GM12878 (cell line): Measurements from ENCODE around the gene KLHL30. TPM values are rescaled to one million over a fixed set of nuclear protein-coding genes. Genes with fewer than 3 reads are reported as not detected.

Experiments
- ATAC-seq: fragments of 200-7000 bp; cut with Tn5 transposase; 3 replicates; pipeline ENCODE4 v1.9.1; 2020; ENCODE audit warnings: mild to moderate bottlenecking, moderate library complexity
- BruUV-seq: library from RNA; stranded (reverse); fragments of 400-500 nt; replicated peaks from 2 replicates; lab custom pipeline; 2021; lab: Mats Ljungman, UMichigan
- CTCF ChIA-PET: fragments of 300-600 bp; sonication (Branson Sonifier 250); formaldehyde crosslinking; extraction: SDS; loops from one replicate; lab custom pipeline; 2021; ENCODE audit warnings: inconsistent platforms; lab: Yijun Ruan, JAX
- POLR2A ChIA-PET: fragments of 350-600 bp; formaldehyde crosslinking; extraction: SDS; loops from one replicate; lab custom pipeline; 2021; ENCODE audit warnings: inconsistent platforms; lab: Charles Lee
- RAD21 ChIA-PET: fragments of 300-600 bp; sonication (Branson Sonifier 250); formaldehyde crosslinking; loops from one replicate; lab custom pipeline; 2023; ENCODE audit warnings: antibody characterized with exemption; ENCODE audit not compliant: unreplicated experiment; lab: Charles Lee
- SMC1A ChIA-PET: fragments of 300-600 bp; sonication (Branson Sonifier 250); formaldehyde crosslinking; loops from one replicate; lab custom pipeline; 2023; ENCODE audit not compliant: unreplicated experiment, uncharacterized antibody; lab: Charles Lee
- DNase-seq: peaks from one replicate; pipeline ENCODE4 v3.0.0-alpha.2; 2011; ENCODE audit warnings: low read depth, low spot score
- FAIRE-seq: peaks from 3 replicates; lab custom pipeline; 2011; peaks lifted over from hg19 to GRCh38; lab: Jason Lieb, UNC
- H2AFZ ChIP-seq: 2 replicates; pipeline ENCODE4 v1.6.0; 2011; ENCODE audit warnings: low read depth, low read length, control low read depth; ENCODE audit not compliant: control insufficient read depth
- H3K27ac ChIP-seq: 2 replicates; pipeline ENCODE4 v1.5.1; 2011; ENCODE audit warnings: control low read depth; ENCODE audit not compliant: control insufficient read depth, insufficient read depth
- H3K27me3 ChIP-seq, 2 experiments: replicated peaks in 1 of 2; 2 replicates each; pipeline versions ENCODE4 v1.6.0 to v1.6.1; 2011; ENCODE audit warnings: low read length in 1 of 2; ENCODE audit not compliant: control insufficient read depth in 2 of 2, insufficient read depth in 2 of 2
- H3K36me3 ChIP-seq, 2 experiments: 2 replicates each; pipeline ENCODE4 v1.5.1; 2011; ENCODE audit warnings: low read length in 1 of 2; ENCODE audit not compliant: control insufficient read depth in 2 of 2, insufficient read depth in 2 of 2
- H3K4me1 ChIP-seq: 2 replicates; pipeline ENCODE4 v1.6.1; 2011; ENCODE audit warnings: mild to moderate bottlenecking, low read length, moderate library complexity, mixed read lengths; ENCODE audit not compliant: control insufficient read depth, insufficient read depth
- H3K4me2 ChIP-seq: 2 replicates; pipeline ENCODE4 v1.6.0; 2011; ENCODE audit warnings: control low read depth; ENCODE audit not compliant: control insufficient read depth, insufficient read depth
- H3K4me3 ChIP-seq: fragments of 200-600 bp; sonication (generic); 2 replicates; pipeline ENCODE4 v1.5.1; 2016
- H3K79me2 ChIP-seq: 2 replicates; pipeline ENCODE4 v1.6.0; 2011; ENCODE audit warnings: low read length; ENCODE audit not compliant: control insufficient read depth, insufficient read depth
- H3K9ac ChIP-seq: 2 replicates; pipeline ENCODE4 v1.8.0; 2011; ENCODE audit warnings: low read length, control low read depth, mixed read lengths; ENCODE audit not compliant: control insufficient read depth, insufficient read depth
- H3K9me3 ChIP-seq: replicated peaks from 3 replicates; pipeline ENCODE4 v1.5.1; 2011; ENCODE audit warnings: mild to moderate bottlenecking, low read length; ENCODE audit not compliant: control insufficient read depth, insufficient read depth
- H4K20me1 ChIP-seq: 2 replicates; pipeline ENCODE4 v1.6.0; 2011; ENCODE audit not compliant: control insufficient read depth, insufficient read depth
- NR2C2 ChIP-seq: IDR thresholded peaks from 2 replicates; pipeline ENCODE4 v1.6.1; 2011; ENCODE audit warnings: borderline replicate concordance, low read depth; ENCODE audit not compliant: control insufficient read depth, insufficient read length
- WGBS: methylation state at CpG from one replicate; pipeline ENCODE4 v1.1.6; 2016; ENCODE audit warnings: low lambda C conversion rate; ENCODE audit not compliant: insufficient replicate concordance, insufficient coverage; ENCODE audit errors: missing lambda C conversion rate; 5-methylcytosine and 5-hydroxymethylcytosine counted together
- in situ Hi-C: fragments of 300-500 bp; cut with MboI; formaldehyde crosslinking; loops from 9 replicates; pipeline ENCODE4 v1.14.3; 2018; ENCODE audit warnings: mixed read lengths
- intact Hi-C: fragments of 100-400 bp; cut with micrococcal nuclease; formaldehyde crosslinking; loops from one replicate; pipeline ENCODE4 v1.14.2; 2022; ENCODE audit not compliant: unreplicated experiment
- polyA plus RNA-seq, 11 experiments: library from polyadenylated mRNA; depleted of rRNA in 4 of 11; unstranded in 6 of 11; stranded (reverse) in 5 of 11; fragments of >200 nt; fragmentation: Nextera tagmentation in 4 of 11; fragmentation: Illumina TruSeq in 1 of 11; extraction: Ambion mirVana in 4 of 11; extraction: Trizol in 1 of 11; gene quantifications; 1 replicate in 1 of 11; 2 replicates in 10 of 11; pipeline versions ENCODE4 v1.2.1 to v1.2.3, GENCODE V29; 2011 to 2016; ENCODE audit warnings: inconsistent platforms in 2 of 11, missing spikeins in 2 of 11, low read depth in 1 of 11
- total RNA-seq, 4 experiments: library from RNA; depleted of rRNA in 3 of 4; stranded (reverse); fragments of >200 nt in 3 of 4; fragmentation: Illumina TruSeq in 1 of 4; extraction: Trizol in 1 of 4; gene quantifications; 2 replicates each; pipeline versions ENCODE4 v1.2.1 to v1.2.3, GENCODE V29; 2013 to 2021
- TF ChIP-seq, protein P1 (sequence below): fragments of 450-650 bp; IDR thresholded peaks from 2 replicates; pipeline ENCODE4 v1.6.1; 2017; ENCODE audit warnings: mild to moderate bottlenecking, moderate library complexity

Gene KLHL30
- total and polyA plus RNA-seq, 10 of the 15 experiments (the other 5 are each of a cell fraction or from before 2014, with no cell fraction given): 0.03 TPM; not detected in 9

DNA sequence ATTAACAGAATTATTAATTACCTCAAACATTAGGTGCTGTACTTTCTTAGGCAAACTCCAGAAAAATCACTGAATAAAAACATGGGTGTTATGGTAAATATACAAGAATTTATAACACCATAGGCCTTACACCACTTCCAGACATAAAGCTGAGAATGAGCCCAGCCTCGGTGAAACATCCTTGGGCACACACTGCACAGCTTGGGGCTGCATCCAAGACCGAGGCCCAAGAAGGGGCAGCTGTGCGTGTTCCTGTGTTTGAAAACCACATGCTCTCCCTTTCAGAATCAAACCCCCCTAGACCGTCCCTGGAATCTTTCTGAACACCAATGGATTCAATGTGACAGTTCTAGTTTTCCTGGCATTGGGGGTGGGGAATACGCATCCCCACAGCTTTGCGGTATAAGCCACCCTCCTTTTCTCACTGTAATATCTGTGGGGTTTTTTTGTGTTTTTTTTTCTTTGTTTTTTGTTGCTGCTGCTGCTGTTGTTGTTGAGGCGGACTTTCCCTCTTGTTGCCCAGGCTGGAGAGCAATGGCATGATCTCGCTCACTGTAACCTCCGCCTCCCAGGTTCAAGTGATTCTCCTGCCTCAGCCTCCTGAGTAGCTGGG lies 33.2 kb downstream of the KLHL30 start (continued):
- TF ChIP-seq, protein P1, sequence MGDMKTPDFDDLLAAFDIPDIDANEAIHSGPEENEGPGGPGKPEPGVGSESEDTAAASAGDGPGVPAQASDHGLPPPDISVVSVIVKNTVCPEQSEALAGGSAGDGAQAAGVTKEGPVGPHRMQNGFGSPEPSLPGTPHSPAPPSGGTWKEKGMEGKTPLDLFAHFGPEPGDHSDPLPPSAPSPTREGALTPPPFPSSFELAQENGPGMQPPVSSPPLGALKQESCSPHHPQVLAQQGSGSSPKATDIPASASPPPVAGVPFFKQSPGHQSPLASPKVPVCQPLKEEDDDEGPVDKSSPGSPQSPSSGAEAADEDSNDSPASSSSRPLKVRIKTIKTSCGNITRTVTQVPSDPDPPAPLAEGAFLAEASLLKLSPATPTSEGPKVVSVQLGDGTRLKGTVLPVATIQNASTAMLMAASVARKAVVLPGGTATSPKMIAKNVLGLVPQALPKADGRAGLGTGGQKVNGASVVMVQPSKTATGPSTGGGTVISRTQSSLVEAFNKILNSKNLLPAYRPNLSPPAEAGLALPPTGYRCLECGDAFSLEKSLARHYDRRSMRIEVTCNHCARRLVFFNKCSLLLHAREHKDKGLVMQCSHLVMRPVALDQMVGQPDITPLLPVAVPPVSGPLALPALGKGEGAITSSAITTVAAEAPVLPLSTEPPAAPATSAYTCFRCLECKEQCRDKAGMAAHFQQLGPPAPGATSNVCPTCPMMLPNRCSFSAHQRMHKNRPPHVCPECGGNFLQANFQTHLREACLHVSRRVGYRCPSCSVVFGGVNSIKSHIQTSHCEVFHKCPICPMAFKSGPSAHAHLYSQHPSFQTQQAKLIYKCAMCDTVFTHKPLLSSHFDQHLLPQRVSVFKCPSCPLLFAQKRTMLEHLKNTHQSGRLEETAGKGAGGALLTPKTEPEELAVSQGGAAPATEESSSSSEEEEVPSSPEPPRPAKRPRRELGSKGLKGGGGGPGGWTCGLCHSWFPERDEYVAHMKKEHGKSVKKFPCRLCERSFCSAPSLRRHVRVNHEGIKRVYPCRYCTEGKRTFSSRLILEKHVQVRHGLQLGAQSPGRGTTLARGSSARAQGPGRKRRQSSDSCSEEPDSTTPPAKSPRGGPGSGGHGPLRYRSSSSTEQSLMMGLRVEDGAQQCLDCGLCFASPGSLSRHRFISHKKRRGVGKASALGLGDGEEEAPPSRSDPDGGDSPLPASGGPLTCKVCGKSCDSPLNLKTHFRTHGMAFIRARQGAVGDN: no peak

DNA sequence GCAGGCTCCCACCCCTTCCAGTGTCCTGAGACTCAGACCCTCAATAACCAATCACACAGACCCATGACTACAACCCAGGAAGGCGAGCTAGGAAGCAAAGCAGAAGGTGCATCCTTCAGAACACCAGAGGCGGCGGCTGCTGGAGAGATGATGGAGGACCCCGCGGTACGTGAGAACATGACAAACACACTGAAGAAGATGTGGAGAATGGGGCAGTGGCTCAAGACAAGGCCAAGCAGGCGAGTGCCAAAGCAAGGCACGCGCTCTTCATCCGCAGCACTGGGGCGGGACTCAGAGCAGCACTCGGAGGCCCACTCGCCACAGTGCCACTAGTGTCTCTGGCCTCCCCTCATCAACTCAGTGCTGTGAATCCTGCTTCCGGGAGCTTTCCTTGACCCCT lies 34.0 kb downstream of the KLHL30 start:
- ChIA-PET SMC1A (no interaction called here), CTCF (interaction anchor here (0.7 kb wide), 1 partner anchor 88 kb away, joined by 3 read pairs; no protein-coding TSS in a partner anchor), POLR2A (no interaction called here), RAD21 (no interaction called here)
- Histone ChIP-seq H4K20me1 (no peaks in the 10 kb centered on the region; the same call in 1 of the 2 replicates), H3K9me3 (no peaks in the 10 kb centered on the region), H2AFZ (no peak overlapping the region), H3K4me2 (no peak overlapping the region), H3K4me1 (no peaks in the 10 kb centered on the region), H3K4me3 (no peak overlapping the region), H3K79me2 (no peaks in the 10 kb centered on the region), H3K36me3 (peaks cover 10 to 30% of the 10 kb centered on the region in 2 experiments), H3K27me3 (no peaks in the 10 kb centered on the region), H3K9ac (no peak overlapping the region), H3K27ac (no peak overlapping the region)
- no TSS peak for BruUV-seq
- no peak for TF ChIP-seq NR2C2
- 96% methylated on average over 14 of the region's 14 CpGs for WGBS
- ATAC-seq: no peak
- intact Hi-C loops: no loop called here
- in situ Hi-C loops: no loop called here
- FAIRE-seq: no peak
- DNase-seq: no peak
